ENCODE data around the gene TOP1.
A peak's percentile ranks its signal among the peaks of the same experiment; 100 is the strongest.
"Not testable (repeated sequence)": the region's sequence is repeated elsewhere in the genome, so short reads cannot be mapped to it uniquely, and the experiment has no call there.

The TOP1 gene

DNA sequence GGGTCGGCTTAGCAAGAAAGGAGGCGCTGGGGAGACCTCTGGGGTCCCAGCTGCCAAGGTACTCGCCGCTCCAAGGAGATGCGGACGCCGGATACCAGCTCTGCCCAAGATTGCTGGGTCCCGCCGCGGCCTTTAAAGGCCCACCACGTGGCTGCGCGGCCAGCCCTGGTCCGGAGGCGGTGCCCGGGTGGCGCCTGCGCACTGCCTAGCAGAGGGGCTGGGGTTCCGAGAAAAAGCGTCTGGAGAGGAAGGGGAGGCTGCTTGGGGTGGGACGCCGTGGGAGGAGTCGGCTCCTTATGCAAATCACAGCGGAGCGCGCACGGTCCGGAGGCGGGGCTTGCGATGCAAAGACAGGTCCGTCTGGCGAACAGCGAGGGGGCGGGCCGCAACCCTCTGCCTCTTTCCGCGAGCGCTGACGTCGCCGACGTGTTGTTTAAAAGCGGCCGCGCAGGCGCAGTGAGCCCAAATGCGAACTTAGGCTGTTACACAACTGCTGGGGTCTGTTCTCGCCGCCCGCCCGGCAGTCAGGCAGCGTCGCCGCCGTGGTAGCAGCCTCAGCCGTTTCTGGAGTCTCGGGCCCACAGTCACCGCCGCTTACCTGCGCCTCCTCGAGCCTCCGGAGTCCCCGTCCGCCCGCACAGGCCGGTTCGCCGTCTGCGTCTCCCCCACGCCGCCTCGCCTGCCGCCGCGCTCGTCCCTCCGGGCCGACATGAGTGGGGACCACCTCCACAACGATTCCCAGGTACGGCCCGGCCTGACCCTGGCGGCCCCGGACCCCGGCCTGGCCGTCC lies at the start of gene TOP1:
TSS of gene TOP1 (plus strand) at position 464 of the 791 bp plus-strand sequence. CDS start at position 710, 246 bp downstream.
- DNase-seq (ENCODE audit: low spot score): peak; percentile 100

DNA sequence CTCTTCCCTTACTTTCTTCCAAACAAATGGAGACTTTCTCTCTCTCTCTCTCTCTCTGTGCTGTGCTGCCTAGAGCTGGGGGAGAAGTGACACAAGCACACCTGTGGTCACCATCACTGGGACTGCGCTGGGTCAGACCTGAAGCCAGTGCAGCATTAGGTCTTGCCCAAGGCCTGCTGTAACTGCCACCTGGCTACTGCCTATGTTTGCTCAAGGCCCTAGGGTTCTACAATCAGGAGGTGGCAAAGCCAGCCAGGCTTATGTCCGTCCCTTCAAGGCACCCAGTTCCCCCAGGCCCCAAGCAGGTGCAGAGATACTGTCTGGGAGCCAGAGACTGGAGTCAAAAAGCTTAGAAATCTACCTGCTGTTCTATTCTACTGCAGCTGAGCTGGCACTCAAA lies 49.4 kb upstream of the TOP1 start:
- DNase-seq (ENCODE audit: low spot score): no peak

DNA sequence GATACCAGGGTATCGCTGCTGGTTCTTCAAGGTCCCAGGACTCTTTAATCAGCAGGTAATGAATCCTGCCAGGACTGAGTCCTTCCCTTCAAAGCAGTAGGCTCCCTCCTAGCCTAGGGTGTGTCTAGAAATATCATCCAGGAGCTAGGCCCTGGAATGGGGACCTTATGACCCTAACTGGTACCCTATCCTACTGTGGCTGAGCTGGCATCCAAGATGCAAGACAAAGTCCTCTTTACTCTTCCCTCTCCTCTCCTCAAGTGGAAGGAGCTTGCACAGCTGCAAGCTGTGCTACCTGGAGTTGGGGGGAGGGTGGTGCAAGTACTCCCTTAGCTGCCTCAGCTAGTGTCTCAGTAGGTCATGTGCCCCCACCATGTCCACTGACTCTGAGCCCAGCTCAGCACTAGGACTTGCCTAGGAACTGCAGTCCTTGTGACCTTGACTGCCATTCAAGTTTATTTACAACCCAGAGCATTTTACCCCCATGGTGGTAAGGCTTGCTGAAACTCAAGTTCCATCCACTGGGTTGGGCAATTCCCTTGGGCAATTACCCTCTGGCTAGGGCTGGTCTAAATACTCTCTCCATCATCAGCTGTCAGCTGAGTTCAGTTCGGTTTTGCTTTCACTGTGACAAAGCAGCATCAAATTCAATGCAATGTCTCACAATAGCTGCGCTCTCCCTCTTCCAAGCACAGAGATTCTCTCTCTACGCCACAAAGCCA lies 48.4 kb upstream of the TOP1 start:
- no peak for DNase-seq (ENCODE audit: low spot score)

GRCh38 chr20:40980828-40981310 lies 47.8 kb upstream of the TOP1 start:
- DNase-seq (ENCODE audit: low spot score): no peak

- no peak for DNase-seq (ENCODE audit: low spot score)
These were observed 46.0 kb upstream of the TOP1 start for GRCh38 chr20:40982415-40983145.

GRCh38 chr20:40983898-40984297 lies 44.7 kb upstream of the TOP1 start:
- DNase-seq (ENCODE audit: low spot score): no peak

GRCh38 chr20:40984496-40984895 lies 44.1 kb upstream of the TOP1 start:
- DNase-seq (ENCODE audit: low spot score): no peak

- no peak for DNase-seq (ENCODE audit: low spot score)
These were observed 41.8 kb upstream of the TOP1 start for GRCh38 chr20:40986774-40987173.

GRCh38 chr20:40990542-40991120 lies 38.0 kb upstream of the TOP1 start:
- peak; percentile 87 for DNase-seq (ENCODE audit: low spot score)

DNA sequence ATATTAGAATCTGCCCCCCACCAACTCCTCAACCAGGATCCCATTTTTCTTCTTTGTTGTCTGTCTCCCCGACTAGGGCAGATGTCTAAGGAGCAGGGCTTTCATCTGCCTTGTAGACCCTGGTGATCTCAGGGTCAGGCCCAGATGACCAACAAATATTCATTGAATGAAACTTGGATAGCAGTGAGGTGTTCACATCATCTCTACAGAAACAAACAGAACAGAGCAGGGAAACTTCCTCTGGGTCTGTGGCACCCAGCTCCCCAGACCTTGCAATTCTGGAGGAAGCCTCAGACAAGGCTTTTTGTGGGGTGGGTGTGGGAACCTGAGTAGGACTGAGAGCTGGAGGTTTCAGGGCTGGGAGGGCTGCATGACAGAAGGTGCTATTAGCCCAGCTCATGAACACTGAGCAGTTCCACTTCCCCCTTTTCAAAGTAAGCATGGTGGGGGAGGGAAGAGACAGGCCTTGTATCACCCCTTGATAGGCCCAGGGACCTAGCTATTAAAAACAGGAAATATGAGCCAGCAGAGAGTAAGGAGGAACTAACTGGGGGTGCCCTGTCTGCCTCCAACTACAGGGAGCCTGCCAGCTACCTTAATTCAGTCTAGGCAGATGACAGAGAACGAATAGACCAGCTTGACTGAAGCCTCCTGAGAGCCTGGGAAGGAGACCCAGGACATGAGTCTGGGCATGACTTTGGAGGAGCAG lies 37.3 kb upstream of the TOP1 start:
- no peak for DNase-seq (ENCODE audit: low spot score)

DNA sequence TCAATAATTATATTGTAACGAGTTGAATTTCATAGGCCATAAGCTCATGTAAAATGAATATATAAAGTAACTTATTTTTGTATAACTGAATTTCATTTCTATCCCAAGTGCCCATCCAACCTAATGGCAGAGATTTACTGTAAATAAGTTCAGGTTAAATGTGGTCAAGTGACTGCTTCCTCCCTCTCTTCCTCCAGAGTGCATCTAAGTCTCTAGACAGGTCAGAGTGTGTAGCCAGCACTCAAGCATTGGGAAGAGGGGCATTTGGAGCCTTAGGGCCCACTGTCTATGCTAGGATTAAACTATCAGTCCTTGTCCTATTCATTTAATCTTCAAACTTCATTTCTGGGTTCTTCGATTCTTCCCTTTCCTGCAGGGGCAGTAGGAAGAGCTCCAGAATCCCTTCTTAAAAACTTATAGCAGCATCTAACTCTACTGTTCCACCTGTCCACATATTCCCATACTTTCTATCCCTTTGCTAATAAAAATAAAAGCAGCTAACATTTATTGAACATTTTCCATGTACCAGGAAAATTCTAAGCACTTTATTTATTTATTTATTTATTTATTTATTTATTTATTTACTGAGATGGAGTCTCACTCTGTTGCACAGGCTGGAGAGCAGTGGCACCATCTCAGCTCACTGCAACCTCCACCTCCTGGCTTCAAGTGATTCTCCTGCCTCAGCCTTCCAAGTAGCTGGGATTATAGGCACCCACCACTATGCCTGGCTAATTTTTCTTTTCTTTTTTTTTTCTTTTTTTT lies 36.1 kb upstream of the TOP1 start:
- no peak for DNase-seq (ENCODE audit: low spot score)

DNA sequence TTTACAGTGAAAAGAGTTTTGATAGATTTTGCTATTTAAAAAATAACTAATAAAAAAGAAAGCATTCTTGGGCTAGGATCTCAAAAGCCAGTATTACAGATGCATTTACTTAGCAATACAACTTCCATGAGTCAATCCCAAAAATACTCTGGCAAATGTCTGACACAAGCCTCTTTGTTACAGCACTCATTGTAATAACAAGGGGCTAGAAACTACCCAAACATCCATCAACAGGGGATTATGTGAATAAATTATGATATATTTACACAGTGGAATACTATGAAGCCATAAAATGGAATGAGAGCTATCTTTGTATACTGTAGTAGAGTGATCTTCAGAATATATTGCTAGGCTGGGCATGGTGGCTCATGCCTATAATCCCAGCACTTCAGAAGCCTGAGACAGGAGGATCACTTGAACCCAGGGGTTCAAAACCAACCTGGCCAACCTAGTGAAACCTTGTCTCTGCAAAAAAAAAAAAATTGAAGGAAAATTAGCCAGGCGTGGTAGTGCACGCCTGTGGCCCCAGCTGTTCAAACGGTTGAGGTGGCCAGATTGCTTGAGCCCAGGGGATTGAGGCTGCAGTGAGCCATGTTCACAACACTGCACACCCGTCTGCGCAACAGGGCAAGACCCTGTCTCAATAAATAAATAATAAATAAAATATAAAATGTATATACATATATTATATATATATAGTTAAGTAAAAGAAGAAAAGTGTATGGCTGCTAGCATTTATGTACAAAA lies 34.7 kb upstream of the TOP1 start:
- no peak for DNase-seq (ENCODE audit: low spot score)

DNA sequence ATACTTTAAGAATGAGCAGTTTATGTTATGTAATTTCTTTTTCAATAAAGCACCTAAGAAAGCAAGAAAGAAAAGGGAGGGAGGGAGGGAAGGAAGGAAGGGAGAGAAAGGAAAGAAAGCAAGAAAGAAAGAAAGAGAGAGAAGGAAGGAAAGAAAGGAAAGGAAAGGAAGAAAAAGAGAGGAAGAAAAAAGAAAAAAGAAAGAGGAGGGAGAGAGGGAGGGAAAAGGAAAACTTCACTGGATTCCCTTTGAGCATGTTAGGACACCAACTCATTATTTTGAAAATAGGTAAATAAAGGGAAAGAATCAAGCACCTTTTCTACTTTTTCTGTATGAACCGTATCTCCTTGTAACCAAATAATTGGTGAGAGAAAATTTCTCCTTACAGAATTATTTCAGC lies 32.3 kb upstream of the TOP1 start:
- DNase-seq (ENCODE audit: low spot score): no peak

DNA sequence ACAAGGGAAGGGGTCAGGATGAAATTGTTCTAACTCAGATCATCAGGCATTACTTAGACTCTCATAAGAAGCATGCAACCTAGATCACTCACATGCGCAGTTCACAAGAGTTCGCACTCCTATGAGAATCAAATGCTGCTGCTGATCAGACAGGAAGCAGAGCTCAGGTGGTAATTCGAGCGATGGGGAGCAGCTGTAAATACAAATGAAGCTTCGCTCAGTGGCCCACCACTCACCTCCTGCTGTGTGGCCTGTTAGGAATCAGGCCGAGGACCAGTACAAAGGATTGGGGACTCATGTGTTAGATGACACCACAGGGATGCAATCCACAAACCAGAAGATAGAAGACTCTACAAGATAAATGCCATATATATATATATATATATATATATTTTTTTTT lies 31.5 kb upstream of the TOP1 start:
- no peak for DNase-seq (ENCODE audit: low spot score)

GRCh38 chr20:40999841-41000240 lies 28.8 kb upstream of the TOP1 start:
- DNase-seq (ENCODE audit: low spot score): no peak

DNA sequence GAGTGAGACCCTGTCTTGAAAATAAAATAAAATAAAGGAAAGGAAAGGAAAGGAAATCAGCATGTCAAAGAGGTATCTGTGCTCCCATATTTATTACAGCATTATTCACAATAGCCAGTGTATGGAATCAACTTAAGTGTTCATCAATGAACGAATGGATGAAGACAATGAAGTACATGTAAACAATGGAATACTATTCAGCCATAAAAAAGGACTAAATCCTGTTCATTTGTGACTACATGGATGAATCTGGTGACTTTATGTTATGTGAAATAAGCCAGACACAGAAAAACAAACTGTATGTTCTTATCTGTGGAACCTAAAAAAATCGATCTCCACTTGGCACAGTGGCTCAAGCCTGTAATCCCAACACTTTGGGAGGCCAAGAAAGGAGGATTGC lies 28.0 kb upstream of the TOP1 start:
- DNase-seq (ENCODE audit: low spot score): no peak

DNA sequence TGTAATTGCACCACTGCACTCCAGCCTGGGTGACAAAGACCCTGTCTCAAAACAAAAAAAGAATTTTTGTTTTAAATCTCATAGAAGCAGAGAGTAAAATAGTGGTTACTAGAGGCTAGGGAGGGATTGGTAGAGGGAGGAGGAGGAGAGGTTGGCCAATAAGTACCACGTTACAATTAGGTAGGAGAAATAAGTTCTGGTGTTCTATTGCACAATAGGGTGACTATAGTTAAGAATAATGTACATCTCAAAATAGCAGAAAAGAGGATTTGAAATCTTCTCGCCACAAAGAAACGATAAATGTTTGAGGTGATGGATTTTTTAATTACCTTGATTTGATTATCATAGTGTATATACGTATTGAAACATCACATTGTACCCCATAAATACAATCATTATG lies 27.1 kb upstream of the TOP1 start:
- DNase-seq (ENCODE audit: low spot score): no peak

- no peak for DNase-seq (ENCODE audit: low spot score)
These were observed 25.8 kb upstream of the TOP1 start for GRCh38 chr20:41002842-41003142.

- DNase-seq (ENCODE audit: low spot score): no peak
These were observed 25.3 kb upstream of the TOP1 start for GRCh38 chr20:41003143-41003935.

DNA sequence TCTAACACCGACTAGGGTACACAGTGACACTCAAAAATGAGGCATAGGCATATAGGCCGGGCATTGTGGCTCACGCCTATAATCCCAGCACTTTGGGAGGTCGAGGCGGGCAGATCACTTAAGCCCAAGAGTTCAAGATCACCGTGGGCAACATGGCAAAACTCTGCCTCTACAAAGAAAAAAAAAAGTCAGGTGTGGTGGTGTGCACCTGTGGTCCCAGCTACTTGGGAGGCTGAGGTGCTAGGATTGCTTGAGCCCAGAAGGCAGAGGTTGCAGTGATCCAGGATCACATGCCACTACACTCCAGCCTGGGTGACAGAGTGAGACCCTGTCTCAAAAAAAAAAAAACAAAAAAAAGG lies 24.7 kb upstream of the TOP1 start:
- not testable (repeated sequence) for DNase-seq (ENCODE audit: low spot score)

Data from D341Med (cell line).